Measurements from ENCODE around the gene FNDC11. TPM values are rescaled to one million over a fixed set of nuclear protein-coding genes. Genes with fewer than 3 reads are reported as not detected.

FNDC11 gene
- total RNA-seq, 1 experiment from 2014 or later: 1.8 TPM

GRCh38 chr20:63530788-63531160 is 23.2 kb upstream of the FNDC11 start:
- H3K4me2 ChIP-seq (ENCODE audit: low read length): no peak overlapping the region
- BruUV-seq (replicated peaks): no TSS peak
- H3K27me3 ChIP-seq (ENCODE audit: low read length): no peaks in the 10 kb centered on the region
- no peaks in the 10 kb centered on the region for H3K36me3 ChIP-seq (ENCODE audit: low read depth, low read length)
- ChIA-PET CTCF (no interaction called here), POLR2A (ENCODE audit: unreplicated experiment) (interaction anchor here (0.5 kb wide), 1 partner anchor 119 kb away, joined by 4 read pairs; no protein-coding TSS in a partner anchor)
- H2AFZ ChIP-seq (ENCODE audit: low read length): no peak overlapping the region
- no peaks in the 10 kb centered on the region for H3K9me2 ChIP-seq (replicated peaks; ENCODE audit: low read length)
- TF ChIP-seq CTCF (conservative IDR thresholded peaks at IDR 0.05; ENCODE audit: low read depth, low read length) (no peak), EZH2phosphoT487 (IDR thresholded peaks at IDR 0.05; ENCODE audit: borderline replicate concordance, low read length) (no peak), EZH2 (IDR thresholded peaks at IDR 0.05; ENCODE audit: low read length, unreplicated experiment) (no peak)
- no peak overlapping the region for H3K27ac ChIP-seq (ENCODE audit: low read length)
- no peak overlapping the region for H3K4me3 ChIP-seq (ENCODE audit: low read length)
- no peaks in the 10 kb centered on the region for H3K79me2 ChIP-seq (ENCODE audit: low read length)
- ATAC-seq (no peak), DNase-seq (no peak)
- no peaks in the 10 kb centered on the region for H3K9me3 ChIP-seq (ENCODE audit: low read length)
- H3F3A ChIP-seq (ENCODE audit: low read length, unreplicated experiment): peaks cover 5% of the 10 kb centered on the region
- H3K4me1 ChIP-seq (ENCODE audit: insufficient read depth, low read length): no peaks in the 10 kb centered on the region
- no peak overlapping the region for H3K9ac ChIP-seq (ENCODE audit: low read length)
- intact Hi-C loops (cut with micrococcal nuclease): loop anchor here (5.0 kb wide), 1 partner anchor 603 kb away; the partner anchor contains the start of gene DIDO1
- no peaks in the 10 kb centered on the region for H4K20me1 ChIP-seq (ENCODE audit: low read length)

GRCh38 chr20:63531686-63532448 is 22.1 kb upstream of the FNDC11 start:
- H3K9me2 ChIP-seq (replicated peaks; ENCODE audit: low read length): no peaks in the 10 kb centered on the region
- H3K4me1 ChIP-seq (ENCODE audit: insufficient read depth, low read length): peaks cover 8% of the 10 kb centered on the region
- intact Hi-C loops (cut with micrococcal nuclease): loop anchor here (5.0 kb wide), 1 partner anchor 605 kb away; the partner anchor contains the start of gene DIDO1
- no peak overlapping the region for H3K4me2 ChIP-seq (ENCODE audit: low read length)
- ATAC-seq (no peak), DNase-seq (no peak)
- no peaks in the 10 kb centered on the region for H3K27me3 ChIP-seq (ENCODE audit: low read length)
- TF ChIP-seq CTCF (conservative IDR thresholded peaks at IDR 0.05; ENCODE audit: low read depth, low read length): no peak
- no peak for TF ChIP-seq EZH2phosphoT487 (IDR thresholded peaks at IDR 0.05; ENCODE audit: borderline replicate concordance, low read length)
- no peak for TF ChIP-seq EZH2 (IDR thresholded peaks at IDR 0.05; ENCODE audit: low read length, unreplicated experiment)
- CTCF ChIA-PET: no interaction called here
- no peak overlapping the region for H3K27ac ChIP-seq (ENCODE audit: low read length)
- BruUV-seq (replicated peaks): no TSS peak
- no peaks in the 10 kb centered on the region for H4K20me1 ChIP-seq (ENCODE audit: low read length)
- no peaks in the 10 kb centered on the region for H3K9me3 ChIP-seq (ENCODE audit: low read length)
- peaks cover 5% of the 10 kb centered on the region for H3F3A ChIP-seq (ENCODE audit: low read length, unreplicated experiment)
- no peak overlapping the region for H3K9ac ChIP-seq (ENCODE audit: low read length)
- no peak overlapping the region for H2AFZ ChIP-seq (ENCODE audit: low read length)
- no peaks in the 10 kb centered on the region for H3K36me3 ChIP-seq (ENCODE audit: low read depth, low read length)
- H3K79me2 ChIP-seq (ENCODE audit: low read length): peaks cover 8% of the 10 kb centered on the region
- POLR2A ChIA-PET (ENCODE audit: unreplicated experiment): no interaction called here
- no peak overlapping the region for H3K4me3 ChIP-seq (ENCODE audit: low read length)

GRCh38 chr20:63532449-63532971 is 21.4 kb upstream of the FNDC11 start:
- intact Hi-C loops (cut with micrococcal nuclease): loop anchor here (5.0 kb wide), 1 partner anchor 605 kb away; the partner anchor contains the start of gene DIDO1
- TF ChIP-seq CTCF (conservative IDR thresholded peaks at IDR 0.05; ENCODE audit: low read depth, low read length) (no peak), EZH2phosphoT487 (IDR thresholded peaks at IDR 0.05; ENCODE audit: borderline replicate concordance, low read length) (no peak), EZH2 (IDR thresholded peaks at IDR 0.05; ENCODE audit: low read length, unreplicated experiment) (no peak)
- Histone ChIP-seq H3K4me1 (ENCODE audit: insufficient read depth, low read length) (peaks cover 14% of the 10 kb centered on the region), H3K4me3 (ENCODE audit: low read length) (no peak overlapping the region), H3K79me2 (ENCODE audit: low read length) (peaks cover 11% of the 10 kb centered on the region), H3K9ac (ENCODE audit: low read length) (no peak overlapping the region), H4K20me1 (ENCODE audit: low read length) (no peaks in the 10 kb centered on the region), H3K9me3 (ENCODE audit: low read length) (no peaks in the 10 kb centered on the region), H3F3A (ENCODE audit: low read length, unreplicated experiment) (peaks cover under 1% of the 10 kb centered on the region), H3K9me2 (replicated peaks; ENCODE audit: low read length) (no peaks in the 10 kb centered on the region), H3K36me3 (ENCODE audit: low read depth, low read length) (no peaks in the 10 kb centered on the region), H2AFZ (ENCODE audit: low read length) (no peak overlapping the region), H3K27me3 (ENCODE audit: low read length) (no peaks in the 10 kb centered on the region), H3K27ac (ENCODE audit: low read length) (no peak overlapping the region), H3K4me2 (ENCODE audit: low read length) (no peak overlapping the region)
- ChIA-PET CTCF (no interaction called here), POLR2A (ENCODE audit: unreplicated experiment) (no interaction called here)
- BruUV-seq (replicated peaks): no TSS peak
- DNase-seq: no peak
- ATAC-seq: no peak
